Fibroblast of peridontal ligament (primary cell): ENCODE measurements around the gene B3GAT3.
"Not testable (repeated sequence)": the region's sequence is repeated elsewhere in the genome, so short reads cannot be mapped to it uniquely, and the experiment has no call there.

ENCODE experiments used
- DNase-seq: peaks from one replicate; pipeline ENCODE4 v3.0.0-alpha.2; 2010; ENCODE audit errors: extremely low read depth

The B3GAT3 gene

GRCh38 chr11:62645946-62646824 is 24.4 kb upstream of the B3GAT3 start, which contains the start of gene GANAB:
GANAB (minus strand) TSS chr11:62646613; CDS start chr11:62646599, 14 bp downstream.
- DNase-seq = peak; percentile 95

DNA sequence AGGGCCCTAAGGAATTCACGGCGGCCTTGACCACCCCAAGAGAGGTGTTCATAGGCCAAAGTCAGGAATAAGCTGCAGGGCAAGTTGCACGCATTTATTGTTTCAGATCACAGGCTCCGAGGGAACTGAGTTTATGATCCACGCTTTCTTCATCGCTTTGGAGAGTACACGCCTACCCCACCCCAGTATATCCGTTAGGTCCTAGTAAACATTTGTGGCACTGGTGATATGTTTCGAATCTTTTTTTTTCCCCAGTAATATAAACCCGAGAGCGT is 23.8 kb upstream of the B3GAT3 start:
- no peak for DNase-seq

DNA sequence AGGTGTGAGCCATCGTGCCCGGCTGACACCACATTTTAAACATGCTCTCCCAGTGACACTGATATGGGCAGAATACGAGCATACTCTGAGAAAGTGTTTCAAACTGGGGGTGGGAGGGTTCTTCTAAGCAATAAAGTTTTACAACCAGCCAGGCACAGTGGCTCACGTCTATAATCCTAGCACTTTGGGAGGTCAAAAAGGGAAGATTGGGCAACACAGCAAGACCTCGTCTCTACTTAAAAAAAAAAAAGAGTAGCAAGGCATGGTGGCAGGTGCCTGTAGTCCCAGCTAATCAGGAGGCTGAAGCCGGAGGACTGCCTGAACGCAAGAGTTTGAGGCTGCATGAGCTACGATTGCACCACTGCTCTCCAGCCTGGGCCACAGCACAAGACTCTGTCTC is 22.4 kb upstream of the B3GAT3 start:
- no peak for DNase-seq

- no peak for DNase-seq
Observed at GRCh38 chr11:62632492-62632891, 10.7 kb upstream of the B3GAT3 start.

DNA sequence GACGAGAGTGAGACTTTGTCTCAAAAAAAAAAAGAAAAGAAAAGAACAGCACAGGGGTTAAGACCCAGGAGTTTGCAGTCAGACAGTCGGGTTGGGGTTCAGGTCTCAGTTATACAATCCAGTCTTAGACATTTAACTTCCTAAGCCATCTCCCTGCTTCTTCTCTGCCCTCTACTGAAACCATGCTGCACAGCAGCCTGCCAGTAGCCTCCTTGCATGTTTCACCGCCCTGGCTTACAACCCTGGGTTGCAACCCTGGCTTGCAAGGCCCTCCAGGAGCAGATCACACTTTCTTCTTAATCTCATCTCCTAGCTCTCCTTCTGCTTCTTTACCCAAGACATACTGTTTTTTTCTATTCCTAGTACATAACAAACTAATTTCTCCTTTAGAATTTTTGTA is 5.9 kb upstream of the B3GAT3 start:
- DNase-seq = no peak

DNA sequence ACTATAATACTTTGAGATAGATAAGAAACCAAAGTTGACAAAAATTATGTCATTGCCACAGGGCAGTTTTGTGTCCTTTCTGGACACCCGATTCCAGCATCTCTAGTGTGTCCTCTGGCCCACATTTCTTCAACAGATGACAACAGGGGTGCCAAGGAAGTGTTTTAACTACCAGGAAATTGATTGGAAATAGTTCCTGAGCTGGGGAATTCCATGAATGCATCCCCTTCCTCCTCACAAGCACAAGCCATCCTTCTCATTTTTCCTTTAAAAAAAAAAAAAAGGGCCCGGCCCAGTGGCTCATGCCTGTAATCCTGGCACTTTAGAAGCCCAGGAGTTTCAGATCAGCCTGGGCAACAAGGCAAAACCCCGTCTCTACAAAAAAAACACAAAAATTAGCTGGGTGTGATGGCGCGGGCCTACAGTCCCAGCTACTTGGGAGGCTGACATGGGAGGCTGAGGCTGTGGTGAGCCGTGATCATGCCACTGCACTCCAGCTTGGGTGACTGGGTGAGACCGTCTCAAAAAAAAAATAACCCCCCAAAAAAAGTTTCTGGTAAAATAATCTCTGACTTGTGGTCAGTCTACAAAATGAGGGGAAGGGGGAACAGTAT is 797 bp upstream of the B3GAT3 start:
- no peak for DNase-seq

DNA sequence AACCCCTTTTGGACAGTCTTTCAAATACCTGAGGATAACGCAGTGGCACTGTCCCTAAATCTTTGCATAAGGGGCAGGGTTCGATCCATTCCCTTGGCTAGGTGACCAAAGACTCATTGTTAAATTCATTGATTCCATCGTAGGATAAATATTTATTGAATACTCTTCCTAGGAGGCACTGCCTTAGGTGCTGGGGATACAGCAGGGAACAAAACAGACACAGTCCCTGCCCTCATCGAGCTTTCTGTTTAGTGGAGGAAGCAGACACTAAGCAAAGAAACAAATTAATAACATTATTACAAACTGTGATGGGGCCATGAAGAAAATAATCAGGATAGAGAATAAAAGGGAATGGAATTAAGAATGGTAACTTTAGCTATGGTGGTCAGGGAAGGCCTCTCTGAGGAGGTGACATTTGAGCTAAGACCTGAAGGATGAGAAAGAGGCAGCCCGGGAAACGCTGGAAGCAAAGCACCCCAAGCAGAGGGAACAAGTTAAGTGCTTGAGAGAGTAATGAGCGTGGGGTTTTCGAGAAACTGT is 689 bp downstream of the B3GAT3 start:
- peak; percentile 44 for DNase-seq

GRCh38 chr11:62616957-62617356 is 4.8 kb downstream of the B3GAT3 start:
- DNase-seq = not testable (repeated sequence)

DNA sequence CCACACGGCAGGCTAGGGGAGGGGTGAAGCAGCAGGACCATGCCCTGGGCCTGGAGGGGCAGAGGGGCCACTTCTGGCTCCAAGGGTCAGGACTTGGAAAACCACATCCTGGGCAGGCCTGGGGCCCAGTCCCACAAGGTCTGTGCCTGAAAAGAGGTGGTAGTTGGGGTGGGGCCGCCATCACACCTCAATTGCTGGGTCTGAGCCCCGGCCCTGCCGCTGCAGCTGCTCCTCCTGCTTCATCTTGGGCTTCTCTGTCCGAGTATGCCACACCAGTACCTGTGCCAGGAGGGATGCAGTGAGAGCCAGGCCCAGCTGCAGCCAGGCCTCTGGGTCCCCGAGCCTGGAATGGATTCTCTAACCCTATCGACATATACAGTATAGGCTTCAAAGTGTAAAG is 6.3 kb downstream of the B3GAT3 start:
- DNase-seq = no peak

DNA sequence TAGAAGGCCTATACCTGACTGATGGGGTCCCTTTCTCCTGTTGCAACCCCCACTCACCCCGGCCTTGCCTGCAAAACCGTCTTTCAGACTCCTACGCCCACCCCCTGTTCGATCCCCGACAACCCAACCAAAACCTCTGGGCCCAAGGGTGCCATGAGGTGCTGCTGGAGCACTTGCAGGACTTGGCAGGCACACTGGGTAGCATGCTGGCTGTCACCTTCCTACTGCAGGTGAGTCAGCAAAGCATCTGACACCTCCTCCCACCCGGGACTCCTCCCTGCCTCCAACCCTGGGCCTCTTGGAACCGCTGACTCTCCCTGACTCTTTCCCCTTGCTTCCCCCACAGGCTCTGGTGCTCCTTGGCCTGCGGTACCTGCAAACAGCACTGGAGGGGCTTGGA is 7.5 kb downstream of the B3GAT3 start:
- DNase-seq = no peak

DNA sequence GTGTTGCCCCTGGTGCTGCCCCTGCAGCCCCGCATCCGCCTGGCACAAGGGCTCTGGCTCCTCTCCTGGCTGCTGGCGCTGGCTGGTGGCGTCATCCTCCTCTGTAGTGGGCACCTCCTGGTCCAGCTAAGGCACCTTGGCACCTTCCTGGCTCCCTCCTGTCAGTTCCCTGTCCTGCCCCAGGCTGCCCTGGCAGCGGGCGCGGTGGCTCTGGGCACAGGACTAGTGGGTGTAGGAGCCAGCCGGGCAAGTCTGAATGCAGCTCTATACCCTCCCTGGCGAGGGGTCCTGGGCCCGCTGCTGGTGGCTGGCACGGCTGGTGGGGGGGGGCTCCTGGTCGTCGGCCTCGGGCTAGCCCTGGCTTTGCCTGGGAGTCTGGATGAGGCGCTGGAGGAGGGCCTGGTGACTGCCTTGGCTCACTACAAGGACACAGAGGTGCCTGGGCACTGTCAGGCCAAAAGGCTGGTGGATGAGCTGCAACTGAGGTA is 8.5 kb downstream of the B3GAT3 start:
- no peak for DNase-seq

- DNase-seq = peak; percentile 75
Observed at GRCh38 chr11:62612366-62613290, 9.2 kb downstream of the B3GAT3 start, which contains the start of the genes EML3 and ROM1. EML3 (minus strand) TSS chr11:62612775; CDS start chr11:62612457, 318 bp downstream. ROM1 (plus strand) TSS chr11:62613257; CDS start chr11:62613282, 25 bp downstream.

GRCh38 chr11:62611705-62612365 is 10.0 kb downstream of the B3GAT3 start:
- peak; percentile 67 for DNase-seq

DNA sequence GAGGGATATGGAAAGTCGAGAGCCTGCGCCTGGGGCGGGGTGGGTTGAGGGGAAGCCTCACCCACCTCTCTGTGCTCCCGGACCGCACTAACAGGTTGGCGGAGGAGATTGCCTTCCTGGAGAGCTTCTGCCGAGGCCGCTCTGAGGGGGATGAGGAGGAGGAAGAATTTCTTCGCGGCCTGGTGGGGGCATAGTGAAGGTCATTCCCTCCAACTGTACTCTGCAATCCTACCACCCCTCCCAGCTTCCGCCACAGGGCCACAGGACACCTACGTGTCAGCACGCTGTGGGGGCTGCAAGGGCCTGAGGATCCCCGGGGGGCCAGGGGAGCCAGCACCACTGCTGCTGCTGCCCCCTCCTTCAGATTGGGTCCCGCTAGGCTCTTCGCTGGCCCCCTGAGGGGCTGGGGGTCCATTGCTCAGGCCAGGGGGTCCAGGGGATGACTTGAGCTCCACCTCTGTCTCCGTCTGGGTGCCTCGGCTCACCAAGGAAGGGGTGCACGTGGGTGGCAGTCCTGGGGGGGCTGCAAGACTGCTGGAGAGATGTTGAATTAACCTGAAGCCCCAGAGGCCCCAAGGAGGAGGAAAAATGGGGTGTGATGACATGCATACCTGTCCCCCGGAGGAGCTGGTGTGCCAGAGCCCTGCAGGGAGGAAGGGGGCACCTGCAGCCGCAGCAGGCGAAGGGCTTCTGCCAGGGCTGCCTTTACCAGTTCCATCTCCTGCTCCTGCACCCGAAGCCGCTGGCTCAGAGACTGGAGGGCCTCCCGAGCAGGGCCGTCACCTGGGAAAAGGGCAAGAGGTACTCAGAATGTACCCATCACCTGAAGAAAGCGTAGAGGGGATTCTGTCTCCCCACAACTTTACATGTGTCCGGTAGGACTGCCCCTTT is 10.7 kb downstream of the B3GAT3 start:
- DNase-seq = no peak

DNA sequence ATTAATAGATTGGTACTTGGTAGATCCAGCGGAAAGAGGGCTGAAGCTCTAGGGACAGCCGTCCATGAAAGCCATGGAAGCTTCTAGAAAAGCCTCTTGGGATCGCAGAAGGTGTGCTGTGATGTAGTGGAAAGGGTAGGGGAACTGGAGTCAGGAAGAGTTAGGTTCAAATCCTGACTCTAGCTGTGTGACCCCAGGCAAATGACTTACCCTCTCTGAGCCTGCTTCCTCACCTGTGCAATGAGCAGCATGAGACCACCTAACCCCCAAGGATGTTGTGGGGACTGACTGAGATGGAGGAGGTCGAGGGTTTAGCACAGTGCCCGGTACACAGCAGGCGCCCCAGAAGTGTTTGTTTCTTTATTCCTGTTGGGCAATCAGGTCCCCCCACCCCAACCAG is 11.4 kb downstream of the B3GAT3 start:
- DNase-seq = no peak

GRCh38 chr11:62608776-62609175 is 13.0 kb downstream of the B3GAT3 start:
- DNase-seq = no peak

DNA sequence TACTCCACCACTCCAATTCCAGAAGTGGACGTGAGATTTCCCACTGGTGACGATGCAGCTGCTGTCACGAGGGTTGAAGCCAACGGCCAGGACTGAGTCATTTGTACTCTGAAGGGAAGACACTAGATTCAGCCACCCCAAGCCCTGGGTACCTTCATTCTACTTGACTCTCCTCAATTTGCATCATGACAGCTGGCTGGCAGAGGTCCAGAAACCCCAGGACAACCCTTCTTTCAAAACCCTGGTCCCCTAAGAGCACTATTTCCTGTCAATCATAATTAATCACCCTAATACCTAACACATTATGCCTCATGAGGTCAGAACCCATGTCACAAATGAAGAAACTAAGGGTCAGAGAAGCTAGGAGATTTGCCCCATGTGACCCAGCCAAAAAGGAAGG is 14.1 kb downstream of the B3GAT3 start:
- no peak for DNase-seq

DNA sequence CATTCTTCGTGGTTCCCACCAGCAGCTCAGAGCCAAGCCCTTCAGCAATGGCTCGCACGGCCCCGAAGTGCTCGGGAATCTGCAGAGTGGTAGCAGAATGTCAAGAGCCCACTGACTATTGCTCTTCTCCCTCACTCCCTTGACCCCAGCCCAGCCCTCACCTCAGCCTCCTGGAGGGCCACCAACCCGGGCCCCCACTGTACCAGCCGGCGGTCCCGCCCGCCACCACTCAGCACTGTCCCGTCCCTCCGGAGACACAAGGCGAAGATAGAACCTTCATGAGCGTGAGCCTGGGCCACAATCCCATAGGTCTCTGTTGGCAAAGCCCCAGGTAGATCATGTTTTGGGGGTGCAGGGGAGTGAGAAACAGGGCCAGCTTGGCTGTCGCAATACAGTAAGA is 15.9 kb downstream of the B3GAT3 start:
- DNase-seq = no peak

GRCh38 chr11:62605467-62605866 is 16.3 kb downstream of the B3GAT3 start:
- DNase-seq = no peak

DNA sequence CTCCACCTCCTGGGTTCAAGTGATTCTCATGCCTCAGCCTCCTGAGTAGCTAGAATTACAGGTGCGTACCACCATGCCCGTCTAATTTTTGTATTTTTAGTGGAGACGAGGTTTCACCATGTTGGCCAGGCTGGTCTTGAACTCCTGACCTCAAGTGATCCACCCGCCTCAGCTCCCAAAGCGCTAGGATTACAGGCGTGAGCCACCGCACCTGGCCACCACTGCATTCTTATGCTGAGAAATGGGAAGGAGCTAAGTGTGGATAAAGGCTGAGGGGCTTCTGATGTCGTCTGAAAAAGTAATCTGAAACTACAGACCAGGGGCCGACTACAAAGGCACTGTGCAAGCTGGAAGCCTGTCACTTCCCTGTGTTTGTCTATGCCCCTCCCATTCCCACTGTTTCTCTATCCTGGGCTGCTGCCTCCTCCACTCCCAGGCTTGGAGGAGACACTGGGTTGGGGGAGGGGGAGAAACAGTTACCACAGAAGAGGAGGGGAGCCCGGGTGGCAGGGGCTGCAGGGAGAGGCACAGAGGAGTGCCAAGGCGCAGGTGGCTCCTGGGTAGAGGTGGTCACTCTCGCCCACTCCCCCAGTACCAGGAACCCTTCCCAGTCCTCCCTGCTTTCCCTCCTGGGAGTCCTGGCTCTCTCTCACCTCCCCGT is 17.2 kb downstream of the B3GAT3 start:
- DNase-seq = no peak
